Embryonic facial prominence (tissue), 1 donor: Measurements from ENCODE around the gene RPS6KB1.
"Not testable (repeated sequence)": the region's sequence is repeated elsewhere in the genome, so short reads cannot be mapped to it uniquely, and the experiment has no call there.

Source experiments
- DNase-seq: peaks from one replicate; pipeline ENCODE4 v3.0.0-alpha.2; 2016; ENCODE audit errors: extremely low spot score

The RPS6KB1 gene

GRCh38 chr17:59892924-59893675 is at the start of gene RPS6KB1, which contains the start of gene TUBD1:
Gene RPS6KB1 (plus strand): TSS chr17:59893121. CDS start chr17:59893185, 64 bp downstream.
Gene TUBD1 (minus strand): TSS chr17:59892943. CDS start chr17:59891002, 1,941 bp downstream.
- DNase-seq: peak; percentile 98

GRCh38 chr17:59844884-59845594 is 47.9 kb upstream of the RPS6KB1 start:
- DNase-seq: no peak

- DNase-seq: no peak
Measured at GRCh38 chr17:59845595-59846393, 47.1 kb upstream of the RPS6KB1 start.

GRCh38 chr17:59846394-59847165 is 46.3 kb upstream of the RPS6KB1 start:
- DNase-seq: peak; percentile 52

GRCh38 chr17:59848385-59848668 is 44.6 kb upstream of the RPS6KB1 start:
- no peak for DNase-seq

GRCh38 chr17:59848778-59849177 is 44.1 kb upstream of the RPS6KB1 start:
- no peak for DNase-seq

GRCh38 chr17:59850311-59850710 is 42.6 kb upstream of the RPS6KB1 start:
- not testable (repeated sequence) for DNase-seq

- DNase-seq: no peak
Measured at GRCh38 chr17:59851439-59852375, 41.2 kb upstream of the RPS6KB1 start.

- DNase-seq: not testable (repeated sequence)
Measured at GRCh38 chr17:59852847-59853167, 40.1 kb upstream of the RPS6KB1 start.

- DNase-seq: no peak
Measured at GRCh38 chr17:59853168-59853918, 39.6 kb upstream of the RPS6KB1 start.

GRCh38 chr17:59853919-59854729 is 38.8 kb upstream of the RPS6KB1 start:
- DNase-seq: not testable (repeated sequence)

GRCh38 chr17:59856859-59857794 is 35.8 kb upstream of the RPS6KB1 start:
- DNase-seq: no peak

GRCh38 chr17:59858167-59858816 is 34.6 kb upstream of the RPS6KB1 start:
- no peak for DNase-seq

GRCh38 chr17:59858932-59859331 is 34.0 kb upstream of the RPS6KB1 start:
- no peak for DNase-seq

- DNase-seq: no peak
Measured at GRCh38 chr17:59859444-59860025, 33.4 kb upstream of the RPS6KB1 start.

GRCh38 chr17:59863616-59864015 is 29.3 kb upstream of the RPS6KB1 start:
- DNase-seq: no peak

- DNase-seq: no peak
Measured at GRCh38 chr17:59869941-59870218, 23.0 kb upstream of the RPS6KB1 start.
